Neural cell (in vitro differentiated cells): Measurements from ENCODE around the gene HAUS3. TPM values are rescaled to one million over a fixed set of nuclear protein-coding genes. Genes with fewer than 3 reads are reported as not detected.

Experiments used
- H2AFZ ChIP-seq: fragments of 200-600, 300-800 bp; sonication (generic), shearing (Covaris generic); 2 replicates; pipeline ENCODE4 v1.6.0; 2014; ENCODE audit warnings: low read depth, mild to moderate bottlenecking, antibody characterized with exemption, low read length, moderate library complexity
- H3F3A ChIP-seq: fragments of 200-600 bp; shearing (Covaris generic); 2 replicates; pipeline ENCODE4 v1.6.1; 2016; ENCODE audit warnings: mild to moderate bottlenecking, moderate library complexity, mixed read lengths, antibody characterized with exemption, low read length; ENCODE audit not compliant: insufficient read depth, poor library complexity, severe bottlenecking
- H3K27ac ChIP-seq: fragments of 200-600, 300-800 bp; sonication (generic), shearing (Covaris generic); 2 replicates; pipeline ENCODE4 v1.5.1; 2014; ENCODE audit warnings: mild to moderate bottlenecking, low read length, moderate library complexity
- H3K27me3 ChIP-seq: fragments of 300-800, 200-600 bp; sonication (generic), shearing (Covaris generic); 2 replicates; pipeline ENCODE4 v1.6.0; 2014; ENCODE audit warnings: mild to moderate bottlenecking, low read depth, low read length, moderate library complexity; ENCODE audit not compliant: insufficient read depth
- H3K36me3 ChIP-seq: fragments of 300-800, 200-600 bp; sonication (generic), shearing (Covaris generic); 2 replicates; pipeline ENCODE4 v1.5.1; 2014; ENCODE audit warnings: mild to moderate bottlenecking, antibody characterized with exemption, low read length, moderate library complexity; ENCODE audit not compliant: insufficient read depth
- H3K4me2 ChIP-seq: fragments of 300-800, 200-600 bp; sonication (generic), shearing (Covaris generic); 2 replicates; pipeline ENCODE4 v1.6.0; 2014; ENCODE audit warnings: mild to moderate bottlenecking, low read length
- H3K4me3 ChIP-seq: fragments of 300-800, 200-600 bp; sonication (generic), shearing (Covaris generic); 2 replicates; pipeline ENCODE4 v1.5.1; 2014; ENCODE audit warnings: mild to moderate bottlenecking, low read length, moderate library complexity
- H3K79me2 ChIP-seq: fragments of 200-600 bp; shearing (Covaris generic); replicated peaks from 2 replicates; pipeline ENCODE4 v1.6.0; 2014; ENCODE audit warnings: mild to moderate bottlenecking, low read length, moderate library complexity; ENCODE audit not compliant: insufficient read depth
- H3K9ac ChIP-seq: fragments of 300-800, 200-600 bp; sonication (generic), shearing (Covaris generic); 2 replicates; pipeline ENCODE4 v1.6.1; 2016; ENCODE audit warnings: mild to moderate bottlenecking, low read length, mixed read lengths
- H3K9me2 ChIP-seq: fragments of 200-600 bp; shearing (Covaris generic); 2 replicates; pipeline ENCODE4 v1.6.1; 2016; ENCODE audit warnings: mild to moderate bottlenecking, low read length, mixed read lengths; ENCODE audit not compliant: insufficient read depth
- H3K9me3 ChIP-seq: fragments of 200-600, 300-800 bp; sonication (generic), shearing (Covaris generic); 2 replicates; pipeline ENCODE4 v1.6.1; 2016; ENCODE audit warnings: mild to moderate bottlenecking, mixed run types, low read length, moderate library complexity, mixed read lengths
- H4K20me1 ChIP-seq: fragments of 200-600 bp; shearing (Covaris generic); 2 replicates; pipeline ENCODE4 v1.6.1; 2016; ENCODE audit warnings: mild to moderate bottlenecking, mixed run types; ENCODE audit not compliant: insufficient read depth
- EP300 ChIP-seq: fragments of 450-650 bp; conservative IDR thresholded peaks from 2 replicates; pipeline ENCODE4 v1.6.1; 2014; ENCODE audit warnings: antibody characterized with exemption, mild to moderate bottlenecking, moderate library complexity; ENCODE audit not compliant: poor library complexity, severe bottlenecking
- EZH2 ChIP-seq: fragments of 200-600, 300-800 bp; shearing (Covaris generic), sonication (generic); IDR thresholded peaks from 2 replicates; pipeline ENCODE4 v1.6.1; 2014; ENCODE audit warnings: antibody characterized with exemption, low read length, borderline replicate concordance, mild to moderate bottlenecking; ENCODE audit not compliant: insufficient read depth, poor library complexity, severe bottlenecking
- MXI1 ChIP-seq: fragments of 450-650 bp; conservative IDR thresholded peaks from 2 replicates; pipeline ENCODE4 v1.6.1; 2014; ENCODE audit warnings: antibody characterized with exemption, mild to moderate bottlenecking; ENCODE audit not compliant: poor library complexity, severe bottlenecking
- POLR2AphosphoS5 ChIP-seq: IDR thresholded peaks from 2 replicates; pipeline ENCODE4 v1.6.1; 2012
- RAD21 ChIP-seq: fragments of 450-650 bp; conservative IDR thresholded peaks from 2 replicates; pipeline ENCODE4 v1.6.1; 2014; ENCODE audit warnings: antibody characterized with exemption, mild to moderate bottlenecking, moderate library complexity
- SMC3 ChIP-seq: fragments of 450-650 bp; conservative IDR thresholded peaks from 2 replicates; pipeline ENCODE4 v1.6.1; 2014; ENCODE audit warnings: antibody characterized with exemption, mild to moderate bottlenecking, moderate library complexity; ENCODE audit not compliant: poor library complexity
- TAF1 ChIP-seq: IDR thresholded peaks from 2 replicates; pipeline ENCODE4 v1.6.1; 2012; ENCODE audit warnings: low read depth
- polyA plus RNA-seq: library from polyadenylated mRNA; depleted of rRNA; stranded (reverse); fragments of >200 nt; gene quantifications from 2 replicates; pipeline ENCODE4 v1.2.3, GENCODE V29; 2014
- TF ChIP-seq, protein P1 (sequence below): IDR thresholded peaks from 2 replicates; pipeline ENCODE4 v1.6.1; 2012; ENCODE audit warnings: borderline replicate concordance
- TF ChIP-seq, protein P2 (sequence below): fragments of 450-650 bp; IDR thresholded peaks from 2 replicates; pipeline ENCODE4 v1.5.1; 2014; ENCODE audit warnings: antibody characterized with exemption, mild to moderate bottlenecking, moderate library complexity; ENCODE audit not compliant: poor library complexity, severe bottlenecking

Gene HAUS3
- polyA plus RNA-seq, 1 donor from 2014 or later, result 34.2 TPM

DNA sequence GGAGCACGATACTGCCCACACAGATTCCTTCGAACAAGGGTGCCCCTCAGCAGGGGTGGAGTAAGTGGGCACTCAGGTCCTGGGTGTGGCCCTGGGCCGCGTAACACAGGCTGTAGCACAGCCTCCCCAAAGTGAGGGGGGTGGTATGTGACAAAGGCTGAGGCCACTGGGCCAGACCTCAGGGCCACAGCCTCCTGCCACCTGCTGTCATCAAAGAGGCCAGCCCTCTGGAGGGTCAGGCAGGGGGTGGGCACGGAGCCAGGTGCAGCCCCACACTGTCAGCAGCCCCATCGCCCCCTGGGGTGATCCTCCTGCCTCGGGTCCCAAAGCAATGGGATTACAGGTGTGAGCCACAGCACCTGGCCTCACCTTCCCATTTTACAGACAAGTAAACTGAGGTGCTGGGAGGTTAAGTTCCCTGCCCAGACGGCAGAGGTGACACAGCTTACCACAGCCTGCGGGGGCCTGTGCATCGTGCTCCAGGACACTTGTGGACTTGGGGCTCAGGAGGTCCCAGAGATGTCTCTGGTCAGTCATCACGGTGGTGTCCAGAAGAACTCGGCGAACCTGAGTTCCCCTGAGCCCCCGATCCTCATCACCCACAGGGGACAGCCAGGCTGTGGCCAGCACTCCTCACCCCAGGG lies 47.5 kb upstream of the HAUS3 start:
- Histone ChIP-seq H3K9me2 (no peaks in the 10 kb centered on the region), H4K20me1 (no peaks in the 10 kb centered on the region), H3F3A (no peaks in the 10 kb centered on the region), H3K27ac (no peak overlapping the region), H3K9me3 (no peaks in the 10 kb centered on the region), H3K27me3 (no peaks in the 10 kb centered on the region), H2AFZ (no peak overlapping the region), H3K9ac (no peak overlapping the region), H3K4me2 (no peak overlapping the region), H3K36me3 (no peaks in the 10 kb centered on the region), H3K4me3 (no peak overlapping the region), H3K79me2 (no peaks in the 10 kb centered on the region)
- no peak for TF ChIP-seq SMC3
- TF ChIP-seq POLR2AphosphoS5, result no peak
- TF ChIP-seq, protein P1, sequence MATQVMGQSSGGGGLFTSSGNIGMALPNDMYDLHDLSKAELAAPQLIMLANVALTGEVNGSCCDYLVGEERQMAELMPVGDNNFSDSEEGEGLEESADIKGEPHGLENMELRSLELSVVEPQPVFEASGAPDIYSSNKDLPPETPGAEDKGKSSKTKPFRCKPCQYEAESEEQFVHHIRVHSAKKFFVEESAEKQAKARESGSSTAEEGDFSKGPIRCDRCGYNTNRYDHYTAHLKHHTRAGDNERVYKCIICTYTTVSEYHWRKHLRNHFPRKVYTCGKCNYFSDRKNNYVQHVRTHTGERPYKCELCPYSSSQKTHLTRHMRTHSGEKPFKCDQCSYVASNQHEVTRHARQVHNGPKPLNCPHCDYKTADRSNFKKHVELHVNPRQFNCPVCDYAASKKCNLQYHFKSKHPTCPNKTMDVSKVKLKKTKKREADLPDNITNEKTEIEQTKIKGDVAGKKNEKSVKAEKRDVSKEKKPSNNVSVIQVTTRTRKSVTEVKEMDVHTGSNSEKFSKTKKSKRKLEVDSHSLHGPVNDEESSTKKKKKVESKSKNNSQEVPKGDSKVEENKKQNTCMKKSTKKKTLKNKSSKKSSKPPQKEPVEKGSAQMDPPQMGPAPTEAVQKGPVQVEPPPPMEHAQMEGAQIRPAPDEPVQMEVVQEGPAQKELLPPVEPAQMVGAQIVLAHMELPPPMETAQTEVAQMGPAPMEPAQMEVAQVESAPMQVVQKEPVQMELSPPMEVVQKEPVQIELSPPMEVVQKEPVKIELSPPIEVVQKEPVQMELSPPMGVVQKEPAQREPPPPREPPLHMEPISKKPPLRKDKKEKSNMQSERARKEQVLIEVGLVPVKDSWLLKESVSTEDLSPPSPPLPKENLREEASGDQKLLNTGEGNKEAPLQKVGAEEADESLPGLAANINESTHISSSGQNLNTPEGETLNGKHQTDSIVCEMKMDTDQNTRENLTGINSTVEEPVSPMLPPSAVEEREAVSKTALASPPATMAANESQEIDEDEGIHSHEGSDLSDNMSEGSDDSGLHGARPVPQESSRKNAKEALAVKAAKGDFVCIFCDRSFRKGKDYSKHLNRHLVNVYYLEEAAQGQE, result no peak
- no peak for TF ChIP-seq TAF1
- no peak for TF ChIP-seq RAD21
- TF ChIP-seq EP300, result no peak
- TF ChIP-seq EZH2, result no peak
- TF ChIP-seq, protein P2, sequence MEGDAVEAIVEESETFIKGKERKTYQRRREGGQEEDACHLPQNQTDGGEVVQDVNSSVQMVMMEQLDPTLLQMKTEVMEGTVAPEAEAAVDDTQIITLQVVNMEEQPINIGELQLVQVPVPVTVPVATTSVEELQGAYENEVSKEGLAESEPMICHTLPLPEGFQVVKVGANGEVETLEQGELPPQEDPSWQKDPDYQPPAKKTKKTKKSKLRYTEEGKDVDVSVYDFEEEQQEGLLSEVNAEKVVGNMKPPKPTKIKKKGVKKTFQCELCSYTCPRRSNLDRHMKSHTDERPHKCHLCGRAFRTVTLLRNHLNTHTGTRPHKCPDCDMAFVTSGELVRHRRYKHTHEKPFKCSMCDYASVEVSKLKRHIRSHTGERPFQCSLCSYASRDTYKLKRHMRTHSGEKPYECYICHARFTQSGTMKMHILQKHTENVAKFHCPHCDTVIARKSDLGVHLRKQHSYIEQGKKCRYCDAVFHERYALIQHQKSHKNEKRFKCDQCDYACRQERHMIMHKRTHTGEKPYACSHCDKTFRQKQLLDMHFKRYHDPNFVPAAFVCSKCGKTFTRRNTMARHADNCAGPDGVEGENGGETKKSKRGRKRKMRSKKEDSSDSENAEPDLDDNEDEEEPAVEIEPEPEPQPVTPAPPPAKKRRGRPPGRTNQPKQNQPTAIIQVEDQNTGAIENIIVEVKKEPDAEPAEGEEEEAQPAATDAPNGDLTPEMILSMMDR, result no peak
- no peak for TF ChIP-seq MXI1

DNA sequence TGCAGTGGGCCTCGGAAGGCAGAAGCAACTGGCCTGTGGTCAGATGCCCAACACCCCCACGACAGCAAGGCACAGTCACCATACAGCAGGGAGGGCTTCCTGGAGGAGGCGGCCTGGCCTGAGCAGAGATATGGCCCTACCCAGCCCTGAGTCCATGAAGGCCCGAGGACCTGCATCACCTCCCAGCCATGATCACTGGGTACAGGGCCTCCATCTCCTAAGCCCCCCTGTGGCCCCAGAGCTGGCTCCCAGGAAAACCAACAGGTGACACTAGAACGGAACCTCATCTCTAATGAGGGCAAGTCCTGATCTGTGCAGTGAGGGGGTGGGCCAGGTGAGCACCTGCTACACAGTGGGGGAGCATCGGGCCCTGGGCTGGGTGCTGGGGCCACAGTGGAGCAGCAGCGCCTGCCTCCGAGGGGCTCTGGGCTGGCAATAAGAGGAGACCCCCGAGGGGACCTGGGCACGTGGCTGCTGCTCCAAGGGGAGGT lies 46.2 kb upstream of the HAUS3 start:
- Histone ChIP-seq H3K9me3 (no peaks in the 10 kb centered on the region), H3K36me3 (no peaks in the 10 kb centered on the region), H3K27ac (no peak overlapping the region), H3K79me2 (no peaks in the 10 kb centered on the region), H2AFZ (no peak overlapping the region), H3F3A (no peaks in the 10 kb centered on the region), H4K20me1 (no peaks in the 10 kb centered on the region), H3K9ac (no peak overlapping the region), H3K4me2 (no peak overlapping the region), H3K27me3 (no peaks in the 10 kb centered on the region), H3K4me3 (no peak overlapping the region), H3K9me2 (no peaks in the 10 kb centered on the region)
- TF ChIP-seq, protein P2, result no peak
- no peak for TF ChIP-seq RAD21
